ENCODE measurements around the gene RPL6.
"Not testable (repeated sequence)": the region's sequence is repeated elsewhere in the genome, so short reads cannot be mapped to it uniquely, and the experiment has no call there.

Gene RPL6

GRCh38 chr12:112409064-112409905 lies at the start of gene RPL6:
Gene RPL6 (minus strand): TSS chr12:112409605. CDS start chr12:112408656, 949 bp downstream.
- DNase-seq (ENCODE audit: low read depth in 2 of 2): peak; percentile 59 to 69

GRCh38 chr12:112458751-112459150 lies 49.3 kb upstream of the RPL6 start:
- no peak for DNase-seq (ENCODE audit: low read depth in 2 of 2)

- no peak for DNase-seq (ENCODE audit: low read depth in 2 of 2)
These were observed 48.9 kb upstream of the RPL6 start for GRCh38 chr12:112458330-112458729.

DNA sequence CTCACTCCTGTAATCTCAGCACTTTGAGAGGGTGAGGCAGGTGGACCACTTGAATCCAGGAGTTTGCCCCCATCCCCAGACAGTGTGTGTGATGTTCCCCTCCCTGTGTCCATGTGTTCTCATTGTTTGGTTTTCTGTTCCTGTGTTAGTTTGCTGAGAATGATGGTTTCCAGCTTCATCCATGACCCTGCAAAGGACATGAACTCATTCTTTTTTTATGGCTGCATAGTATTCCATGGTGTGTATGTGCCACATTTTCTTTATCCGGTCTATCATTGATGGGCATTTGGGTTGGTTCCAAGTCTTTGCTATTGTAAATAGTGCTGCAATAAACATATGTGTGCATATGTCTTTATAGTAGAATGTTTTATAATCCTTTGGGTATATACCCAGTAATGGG lies 47.7 kb upstream of the RPL6 start:
- DNase-seq (ENCODE audit: low read depth in 2 of 2): not testable (repeated sequence)

DNA sequence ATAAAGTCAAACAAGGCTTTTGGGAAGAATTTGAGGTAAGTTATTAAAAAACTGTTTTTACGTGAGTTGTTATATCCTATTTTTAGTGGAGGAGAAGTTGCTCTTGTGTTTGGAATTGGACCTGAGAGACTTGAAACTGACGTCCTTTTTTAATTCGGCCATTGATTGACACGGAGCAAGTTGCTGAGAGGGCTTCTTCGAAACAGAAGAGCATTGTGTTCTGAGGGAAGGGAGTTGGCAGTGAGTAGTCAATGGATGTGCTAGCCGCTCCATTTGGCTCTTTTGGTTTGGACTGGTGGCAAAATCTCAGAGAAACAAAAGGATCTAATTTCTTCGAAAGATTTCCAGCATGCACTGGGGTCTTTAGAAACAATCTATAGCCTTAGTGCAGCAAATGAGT lies 46.6 kb upstream of the RPL6 start:
- DNase-seq (ENCODE audit: low read depth in 2 of 2): no peak

DNA sequence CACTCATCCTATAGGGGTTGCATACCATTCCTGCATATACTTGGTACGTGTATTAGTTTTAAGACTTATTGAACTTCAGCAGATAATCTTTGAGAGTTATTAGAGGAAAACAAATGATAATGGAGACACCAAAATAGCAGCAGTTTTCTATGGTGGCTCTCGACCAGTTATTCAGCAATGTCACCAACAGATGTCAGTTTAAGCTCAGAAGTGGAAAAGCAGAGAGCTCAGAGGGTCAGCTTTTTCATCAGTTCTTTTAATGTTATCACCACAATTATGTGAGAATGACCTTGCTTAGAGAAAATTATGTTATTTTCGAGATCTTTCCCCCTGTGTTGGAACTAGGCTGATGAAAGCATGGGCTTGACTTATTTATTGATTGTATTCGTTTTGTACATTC lies 41.3 kb upstream of the RPL6 start:
- no peak for DNase-seq (ENCODE audit: low read depth in 2 of 2)

GRCh38 chr12:112448165-112448564 lies 38.8 kb upstream of the RPL6 start:
- not testable (repeated sequence) for DNase-seq (ENCODE audit: low read depth in 2 of 2)

- no peak for DNase-seq (ENCODE audit: low read depth in 2 of 2)
These were observed 37.7 kb upstream of the RPL6 start for GRCh38 chr12:112447106-112447505.

DNA sequence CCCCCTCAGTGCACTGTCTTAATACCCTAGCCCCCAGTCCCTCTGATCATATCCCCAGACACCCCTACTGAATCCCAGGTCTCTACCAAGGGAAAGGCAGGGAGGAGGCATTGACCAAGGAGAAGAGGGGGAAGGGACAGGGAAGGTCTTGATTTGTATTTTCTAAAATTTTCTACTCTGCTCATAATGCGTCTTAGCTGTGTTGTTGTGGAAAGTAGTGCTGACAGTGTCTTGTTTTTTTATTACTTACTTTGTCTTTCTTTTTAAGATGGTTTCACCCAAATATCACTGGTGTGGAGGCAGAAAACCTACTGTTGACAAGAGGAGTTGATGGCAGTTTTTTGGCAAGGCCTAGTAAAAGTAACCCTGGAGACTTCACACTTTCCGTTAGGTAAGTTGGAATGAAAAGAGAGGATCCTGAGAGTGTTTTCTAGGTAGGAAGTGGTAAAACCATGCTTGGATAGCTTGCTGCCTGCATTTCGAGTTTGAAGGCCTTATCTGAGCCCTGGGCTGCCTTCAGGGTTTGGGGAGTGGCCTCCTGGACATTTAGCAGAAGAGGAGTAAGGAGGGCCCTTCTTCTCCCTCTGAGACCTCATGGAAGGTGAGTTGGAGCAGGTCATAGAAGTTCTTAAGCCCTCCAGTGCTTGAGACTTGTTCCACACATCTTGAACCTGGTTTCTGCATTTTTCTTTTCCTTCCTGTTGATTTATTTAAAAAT lies 36.8 kb upstream of the RPL6 start:
- no peak for DNase-seq (ENCODE audit: low read depth in 2 of 2)

GRCh38 chr12:112443916-112444315 lies 34.5 kb upstream of the RPL6 start:
- DNase-seq (ENCODE audit: low read depth in 2 of 2): no peak

GRCh38 chr12:112440653-112441052 lies 31.2 kb upstream of the RPL6 start:
- not testable (repeated sequence) for DNase-seq (ENCODE audit: low read depth in 2 of 2)

DNA sequence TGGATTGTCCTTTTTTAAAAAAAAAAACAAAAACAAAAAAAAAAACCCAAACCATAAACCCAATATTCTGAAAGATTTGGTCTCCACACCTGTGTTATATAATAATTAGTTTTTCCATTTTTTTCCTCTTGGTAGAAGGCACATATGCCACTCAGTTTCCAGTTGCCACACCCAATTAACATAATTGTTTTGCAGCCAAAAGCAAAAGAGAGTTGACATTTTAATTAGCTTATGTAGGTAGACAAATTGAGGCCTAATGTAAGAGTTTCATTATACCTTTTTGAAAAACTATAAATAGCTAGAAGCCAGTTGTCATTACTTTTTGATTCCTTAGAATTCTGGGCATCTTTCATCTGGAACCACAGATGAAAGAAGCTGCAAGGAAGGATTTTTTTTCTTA lies 30.4 kb upstream of the RPL6 start:
- no peak for DNase-seq (ENCODE audit: low read depth in 2 of 2)

- DNase-seq (ENCODE audit: low read depth in 2 of 2): not testable (repeated sequence)
These were observed 29.2 kb upstream of the RPL6 start for GRCh38 chr12:112438645-112439044.

DNA sequence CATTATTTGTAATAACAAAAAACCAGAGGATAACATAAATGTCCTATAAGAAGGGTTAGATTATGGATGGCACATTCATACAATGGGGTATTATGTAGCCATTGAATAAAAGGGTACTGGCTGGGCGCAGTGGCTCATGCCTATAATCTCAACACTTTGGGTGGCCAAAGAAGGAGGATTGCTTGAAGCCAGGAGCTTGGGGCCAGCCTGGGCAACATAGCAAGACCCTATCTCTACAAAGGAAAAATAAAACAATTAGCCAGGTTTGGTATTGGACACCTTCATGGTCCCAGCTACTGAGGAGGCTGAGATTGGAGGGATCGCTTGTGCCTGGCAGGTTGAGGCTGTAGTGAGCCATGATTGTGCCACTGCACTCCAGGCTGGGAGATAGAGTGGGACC lies 24.1 kb upstream of the RPL6 start:
- no peak for DNase-seq (ENCODE audit: low read depth in 2 of 2)

- no peak for DNase-seq (ENCODE audit: low read depth in 2 of 2)
These were observed 22.6 kb upstream of the RPL6 start for GRCh38 chr12:112431965-112432364.

- no peak for DNase-seq (ENCODE audit: low read depth in 2 of 2)
These were observed 21.5 kb upstream of the RPL6 start for GRCh38 chr12:112430929-112431328.

- DNase-seq (ENCODE audit: low read depth in 2 of 2): no peak
These were observed 18.4 kb upstream of the RPL6 start for GRCh38 chr12:112427760-112428159.

GRCh38 chr12:112425582-112426382 lies 16.4 kb upstream of the RPL6 start:
- DNase-seq (ENCODE audit: low read depth in 2 of 2): no peak

- DNase-seq (ENCODE audit: low read depth in 2 of 2): no peak
These were observed 14.7 kb upstream of the RPL6 start for GRCh38 chr12:112424126-112424525.

GRCh38 chr12:112422531-112422930 lies 13.1 kb upstream of the RPL6 start:
- no peak for DNase-seq (ENCODE audit: low read depth in 2 of 2)

DNA sequence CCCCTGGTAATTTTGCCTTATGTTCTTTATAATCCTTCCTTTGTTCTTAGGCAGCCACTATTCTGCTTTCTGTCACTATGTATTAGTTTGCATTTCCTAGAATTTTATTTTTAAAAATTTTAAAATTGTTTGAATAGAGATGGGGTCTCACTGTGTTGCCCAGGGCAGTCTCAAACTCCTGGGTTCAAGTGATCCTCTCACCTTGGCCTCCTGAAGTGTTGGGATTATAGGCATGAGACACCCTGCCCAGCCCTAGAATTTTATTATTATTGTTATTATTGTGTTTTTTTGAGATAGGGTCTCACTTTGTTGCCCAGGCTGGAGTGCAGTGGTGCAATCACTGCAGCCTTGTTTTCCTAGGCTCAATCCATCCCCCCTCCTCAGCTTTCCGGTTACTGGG lies 12.0 kb upstream of the RPL6 start:
- DNase-seq (ENCODE audit: low read depth in 2 of 2): no peak

DNA sequence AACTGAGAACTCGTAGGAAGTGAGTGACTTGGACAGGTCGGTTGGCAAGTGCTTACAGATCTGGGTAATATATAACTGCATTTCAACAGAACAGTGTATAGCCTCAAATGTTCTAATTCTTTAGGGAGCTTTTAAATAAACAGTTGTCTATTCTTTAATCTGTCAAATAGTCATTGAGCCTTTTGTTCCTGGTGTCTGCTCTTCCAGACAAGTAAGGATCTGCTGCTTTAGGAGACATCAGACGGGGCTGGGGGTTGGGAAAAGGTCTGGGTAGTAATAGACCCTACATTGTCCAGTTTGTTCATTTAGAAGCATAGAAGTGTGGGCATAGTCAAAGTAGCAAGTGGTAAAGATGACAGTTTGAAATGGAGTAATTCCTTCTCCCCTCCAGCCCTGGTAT lies 11.3 kb upstream of the RPL6 start:
- DNase-seq (ENCODE audit: low read depth in 2 of 2): no peak

Data from stimulated activated CD8-positive, alpha-beta memory T cell treated with anti-CD3 and anti-CD28 coated beads, Interleukin-15, amount 100 ng/mL, for 48 hours (primary cell).